ENCODE data around the gene PNPLA3. TPM values are rescaled to one million over a fixed set of nuclear protein-coding genes. Genes with fewer than 3 reads are reported as not detected.
A peak's percentile ranks its signal among the peaks of the same experiment; 100 is the strongest.

PNPLA3 gene
- total and polyA plus RNA-seq, 11 donors, result 0.11 to 1.9 (median 0.18) TPM; not detected in 5

GRCh38 chr22:43928908-43929307 is 5.3 kb downstream of the PNPLA3 start:
- intact Hi-C loops (cut with DNase I), result no loop called here
- no peak for TF ChIP-seq POLR2A (IDR thresholded peaks at IDR 0.05)
- no peak for TF ChIP-seq CTCF (IDR thresholded peaks at IDR 0.05)
- H3K4me3 ChIP-seq, result no peak overlapping the region
- no peaks in the 10 kb centered on the region for H3K9me3 ChIP-seq
- ATAC-seq, result no peak
- WGBS, 4 donors, result 84 to 95% (median 92%) methylated on average over 6 of the region's 6 CpGs
- DNase-seq, result no peak
- H3K4me1 ChIP-seq, result peaks cover 0 to 10% (median 4%) of the 10 kb centered on the region in 12 donors
- peaks cover 0 to 23% (median 4%) of the 10 kb centered on the region in 9 donors for H3K27me3 ChIP-seq
- H3K27ac ChIP-seq, result no peak overlapping the region
- no peaks in the 10 kb centered on the region for H3K36me3 ChIP-seq

GRCh38 chr22:43931771-43932170 is 8.2 kb downstream of the PNPLA3 start:
- no peaks in the 10 kb centered on the region for H3K36me3 ChIP-seq
- H3K9me3 ChIP-seq, result no peaks in the 10 kb centered on the region
- no peak overlapping the region for H3K4me3 ChIP-seq
- no peak for TF ChIP-seq POLR2A (IDR thresholded peaks at IDR 0.05)
- no peak for TF ChIP-seq CTCF (IDR thresholded peaks at IDR 0.05)
- DNase-seq (no peak), ATAC-seq (no peak)
- H3K27me3 ChIP-seq, result peaks cover 0 to 4% (median 0%) of the 10 kb centered on the region in 9 donors
- H3K27ac ChIP-seq, result no peak overlapping the region
- 63 to 78% (median 68%) methylated on average over 4 of the region's 4 CpGs for WGBS, 4 donors
- intact Hi-C loops (cut with DNase I), result no loop called here
- H3K4me1 ChIP-seq, result peaks cover 0 to 5% (median 0%) of the 10 kb centered on the region in 12 donors

GRCh38 chr22:43941449-43941848 is 17.8 kb downstream of the PNPLA3 start:
- Histone ChIP-seq H3K27me3 (peaks cover 0 to 9% (median 0%) of the 10 kb centered on the region in 9 donors), H3K27ac (no peak overlapping the region), H3K36me3 (no peaks in the 10 kb centered on the region), H3K9me3 (peaks cover 0 to 8% (median 0%) of the 10 kb centered on the region in 12 donors), H3K4me1 (no peaks in the 10 kb centered on the region), H3K4me3 (no peak overlapping the region)
- DNase-seq, result no peak
- intact Hi-C loops (cut with DNase I), result loop anchor here in 1 of 10 donors (5.0 kb wide), 1 partner anchor 49 kb away; the partner anchor contains the start of gene PNPLA5
- no peak for TF ChIP-seq POLR2A (IDR thresholded peaks at IDR 0.05)
- ATAC-seq, result no peak
- 81 to 86% (median 84%) methylated on average over 6 of the region's 6 CpGs for WGBS, 4 donors

GRCh38 chr22:43944670-43945430 is 21.2 kb downstream of the PNPLA3 start:
- no peaks in the 10 kb centered on the region for H3K36me3 ChIP-seq
- H3K27me3 ChIP-seq, result peaks cover 0 to 7% (median 0%) of the 10 kb centered on the region in 9 donors
- TF ChIP-seq CTCF (IDR thresholded peaks at IDR 0.05) (no peak), POLR2A (IDR thresholded peaks at IDR 0.05) (no peak)
- no peaks in the 10 kb centered on the region for H3K4me1 ChIP-seq
- H3K4me3 ChIP-seq, result no peak overlapping the region
- H3K27ac ChIP-seq, result no peak overlapping the region
- intact Hi-C loops (cut with DNase I), result loop anchor here in 1 of 10 donors (5.0 kb wide), 1 partner anchor 53 kb away; the partner anchor contains the start of gene PNPLA5
- DNase-seq, result no peak
- peak in 1 of 4 donors; percentile 18 for ATAC-seq
- WGBS, 4 donors, result 69 to 86% (median 80%) methylated on average over 19 to 20 of the region's 20 CpGs
- H3K9me3 ChIP-seq, result peaks cover 0 to 8% (median 0%) of the 10 kb centered on the region in 12 donors

Measured in heart left ventricle (tissue), 16 donors.